ENCODE measurements around the gene F12.

Gene F12

GRCh38 chr5:177354711-177355110 lies 54.7 kb downstream of the F12 start:
- DNase-seq, result no peak
- in situ Hi-C loops (cut with HindIII; ENCODE audit: low pct_ligation_motif_present, low sequenced_read_pairs), result no loop called here
- no peak overlapping the region for H3K27ac ChIP-seq
- no peaks in the 10 kb centered on the region for H3K27me3 ChIP-seq (replicated peaks)
- no peak overlapping the region for H3K4me3 ChIP-seq (ENCODE audit: low read depth, low read length)
- no peaks in the 10 kb centered on the region for H3K36me3 ChIP-seq (replicated peaks)
- no peak for TF ChIP-seq CTCF (IDR thresholded peaks at IDR 0.05; ENCODE audit: low read depth, low read length, missing control alignments)

- no peaks in the 10 kb centered on the region for H3K36me3 ChIP-seq (replicated peaks)
- in situ Hi-C loops (cut with HindIII; ENCODE audit: low pct_ligation_motif_present, low sequenced_read_pairs), result no loop called here
- no peak for TF ChIP-seq CTCF (IDR thresholded peaks at IDR 0.05; ENCODE audit: low read depth, low read length, missing control alignments)
- no peak overlapping the region for H3K27ac ChIP-seq
- no peak overlapping the region for H3K4me3 ChIP-seq (ENCODE audit: low read depth, low read length)
- H3K27me3 ChIP-seq (replicated peaks), result no peaks in the 10 kb centered on the region
- DNase-seq, result no peak
Observed at GRCh38 chr5:177354256-177354655, 55.1 kb downstream of the F12 start.

- in situ Hi-C loops (cut with HindIII; ENCODE audit: low pct_ligation_motif_present, low sequenced_read_pairs), result no loop called here
Observed at GRCh38 chr5:177353093-177353492, 56.3 kb downstream of the F12 start.

More at GRCh38 chr5:177353093-177353492, 56.3 kb downstream of the F12 start:
- TF ChIP-seq CTCF (IDR thresholded peaks at IDR 0.05; ENCODE audit: low read depth, low read length, missing control alignments), result no peak
- no peaks in the 10 kb centered on the region for H3K36me3 ChIP-seq (replicated peaks)
- H3K4me3 ChIP-seq (ENCODE audit: low read depth, low read length), result no peak overlapping the region
- H3K27me3 ChIP-seq (replicated peaks), result no peaks in the 10 kb centered on the region
- no peak overlapping the region for H3K27ac ChIP-seq
- DNase-seq, result no peak
